GM19468 (cell line): ENCODE measurements around the gene TTC21A.
"Not testable (repeated sequence)": the region's sequence is repeated elsewhere in the genome, so short reads cannot be mapped to it uniquely, and the experiment has no call there.

ENCODE experiments used
- ATAC-seq: cut with Tn5 transposase; IDR thresholded peaks from one replicate; pipeline ENCODE4 v1.9.1; 2021; ENCODE audit warnings: mild to moderate bottlenecking, moderate library complexity, moderate number of reproducible peaks; ENCODE audit not compliant: unreplicated experiment; ENCODE audit errors: extremely low read depth

Gene TTC21A, protein sequence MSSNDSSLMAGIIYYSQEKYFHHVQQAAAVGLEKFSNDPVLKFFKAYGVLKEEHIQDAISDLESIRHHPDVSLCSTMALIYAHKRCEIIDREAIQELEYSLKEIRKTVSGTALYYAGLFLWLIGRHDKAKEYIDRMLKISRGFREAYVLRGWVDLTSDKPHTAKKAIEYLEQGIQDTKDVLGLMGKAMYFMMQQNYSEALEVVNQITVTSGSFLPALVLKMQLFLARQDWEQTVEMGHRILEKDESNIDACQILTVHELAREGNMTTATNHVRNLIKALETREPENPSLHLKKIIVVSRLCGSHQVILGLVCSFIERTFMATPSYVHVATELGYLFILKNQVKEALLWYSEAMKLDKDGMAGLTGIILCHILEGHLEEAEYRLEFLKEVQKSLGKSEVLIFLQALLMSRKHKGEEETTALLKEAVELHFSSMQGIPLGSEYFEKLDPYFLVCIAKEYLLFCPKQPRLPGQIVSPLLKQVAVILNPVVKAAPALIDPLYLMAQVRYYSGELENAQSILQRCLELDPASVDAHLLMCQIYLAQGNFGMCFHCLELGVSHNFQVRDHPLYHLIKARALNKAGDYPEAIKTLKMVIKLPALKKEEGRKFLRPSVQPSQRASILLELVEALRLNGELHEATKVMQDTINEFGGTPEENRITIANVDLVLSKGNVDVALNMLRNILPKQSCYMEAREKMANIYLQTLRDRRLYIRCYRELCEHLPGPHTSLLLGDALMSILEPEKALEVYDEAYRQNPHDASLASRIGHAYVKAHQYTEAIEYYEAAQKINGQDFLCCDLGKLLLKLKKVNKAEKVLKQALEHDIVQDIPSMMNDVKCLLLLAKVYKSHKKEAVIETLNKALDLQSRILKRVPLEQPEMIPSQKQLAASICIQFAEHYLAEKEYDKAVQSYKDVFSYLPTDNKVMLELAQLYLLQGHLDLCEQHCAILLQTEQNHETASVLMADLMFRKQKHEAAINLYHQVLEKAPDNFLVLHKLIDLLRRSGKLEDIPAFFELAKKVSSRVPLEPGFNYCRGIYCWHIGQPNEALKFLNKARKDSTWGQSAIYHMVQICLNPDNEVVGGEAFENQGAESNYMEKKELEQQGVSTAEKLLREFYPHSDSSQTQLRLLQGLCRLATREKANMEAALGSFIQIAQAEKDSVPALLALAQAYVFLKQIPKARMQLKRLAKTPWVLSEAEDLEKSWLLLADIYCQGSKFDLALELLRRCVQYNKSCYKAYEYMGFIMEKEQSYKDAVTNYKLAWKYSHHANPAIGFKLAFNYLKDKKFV (N-terminal part only)

DNA sequence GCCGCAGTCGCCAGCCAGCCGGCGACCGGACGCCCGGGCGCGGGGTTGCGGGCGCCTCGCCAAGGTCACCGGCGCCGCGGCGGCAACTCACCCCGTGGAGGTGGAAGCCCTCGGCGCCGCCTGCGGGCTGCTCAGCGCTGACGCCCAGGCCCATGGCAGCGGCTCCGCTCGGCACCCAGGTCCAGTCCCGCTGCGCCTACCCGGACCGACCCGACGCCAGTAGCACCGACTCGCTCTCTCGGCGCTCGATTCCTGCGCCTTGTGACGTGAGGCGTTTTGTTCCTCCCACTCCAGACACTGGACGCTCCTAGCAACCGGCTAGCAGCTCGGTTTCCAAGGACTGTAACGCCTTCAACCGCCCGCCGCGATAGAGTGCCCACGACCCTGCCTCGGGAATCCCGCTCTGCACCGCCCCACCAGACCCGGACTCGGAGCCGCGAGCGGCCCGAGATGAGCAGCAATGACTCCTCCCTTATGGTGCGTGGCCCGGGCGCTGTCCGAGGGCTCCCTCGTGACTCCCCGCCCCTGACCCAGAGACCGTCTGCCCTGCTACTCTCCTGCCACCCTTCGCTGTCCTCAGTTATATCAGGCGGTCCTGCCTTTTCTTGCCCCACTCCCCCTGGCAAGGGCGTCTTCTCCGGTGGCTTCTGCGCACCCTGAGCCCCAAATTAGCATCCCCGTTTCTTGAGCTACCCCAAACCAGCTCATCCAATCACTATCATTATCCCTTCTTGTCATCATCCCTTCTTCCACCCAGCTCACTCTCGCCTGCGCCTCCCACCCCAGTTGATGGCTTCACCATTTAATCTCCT is at the start of gene TTC21A, which contains the start of gene GORASP1:
Gene TTC21A (plus strand): TSS at position 293 of the 812 bp plus-strand sequence. CDS start 158 bp downstream, at position 451.
Gene GORASP1 (minus strand): TSS at position 240 of the 812 bp plus-strand sequence. CDS start 86 bp downstream, at position 154.
- no peak for ATAC-seq

DNA sequence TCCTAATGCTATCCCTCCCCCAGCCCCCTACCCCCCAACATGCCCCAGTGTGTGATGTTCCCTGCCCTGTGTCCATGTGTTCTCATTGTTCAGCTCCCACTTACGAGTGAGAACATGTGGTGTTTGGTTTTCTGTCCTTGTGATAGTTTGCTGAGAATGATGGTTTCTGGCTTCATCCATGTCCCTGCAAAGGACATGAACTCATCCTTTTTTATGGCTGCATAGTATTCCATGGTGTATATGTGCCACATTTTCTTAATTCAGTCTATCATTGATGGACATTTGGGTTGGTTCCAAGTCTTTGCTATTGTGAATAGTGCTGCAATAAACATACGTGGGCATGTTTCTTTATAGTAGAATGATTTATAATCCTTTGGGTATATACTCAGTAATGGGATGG is 46.3 kb upstream of the TTC21A start:
- ATAC-seq: not testable (repeated sequence)

DNA sequence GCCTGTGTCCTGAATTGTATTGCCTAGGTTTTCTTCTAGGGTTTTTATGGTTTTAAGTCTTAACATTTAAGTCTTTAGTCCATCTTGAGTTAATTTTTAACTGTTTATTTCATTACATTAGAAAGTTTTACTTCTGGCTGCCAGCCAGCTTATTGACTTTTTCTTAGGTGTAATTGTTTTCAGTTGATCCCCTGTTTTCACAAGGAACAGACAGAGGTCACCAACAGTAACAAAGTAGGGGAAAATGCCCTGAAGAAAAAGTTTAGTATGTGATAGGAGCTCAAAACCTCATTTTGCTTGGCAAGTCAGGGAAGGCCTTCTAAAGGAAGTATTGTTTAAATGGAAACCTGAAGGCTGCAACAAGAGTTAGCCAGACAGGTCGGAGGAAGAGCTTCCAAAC is 45.3 kb upstream of the TTC21A start:
- no peak for ATAC-seq

- ATAC-seq: no peak
Observed at GRCh38 chr3:39063143-39063542, 44.3 kb upstream of the TTC21A start.

DNA sequence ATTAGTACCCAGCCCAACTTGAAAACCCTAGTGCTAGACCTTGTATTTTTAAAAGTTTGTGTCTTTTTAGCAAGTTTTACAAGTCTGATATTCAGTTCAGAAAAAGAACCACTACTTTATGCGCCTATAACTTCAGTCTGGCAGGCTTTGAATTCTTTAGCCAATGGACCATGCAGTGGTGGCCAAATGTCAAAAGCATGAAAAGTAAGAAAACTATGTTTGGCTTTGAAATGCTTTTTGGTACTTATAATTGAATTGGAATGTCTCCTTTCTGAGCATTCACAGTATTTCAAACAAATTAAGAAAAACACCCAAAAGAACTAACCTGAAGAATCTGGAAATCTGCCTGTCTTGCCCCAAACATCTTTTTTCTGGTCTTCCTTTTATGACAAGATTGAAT is 42.8 kb upstream of the TTC21A start:
- ATAC-seq: no peak

DNA sequence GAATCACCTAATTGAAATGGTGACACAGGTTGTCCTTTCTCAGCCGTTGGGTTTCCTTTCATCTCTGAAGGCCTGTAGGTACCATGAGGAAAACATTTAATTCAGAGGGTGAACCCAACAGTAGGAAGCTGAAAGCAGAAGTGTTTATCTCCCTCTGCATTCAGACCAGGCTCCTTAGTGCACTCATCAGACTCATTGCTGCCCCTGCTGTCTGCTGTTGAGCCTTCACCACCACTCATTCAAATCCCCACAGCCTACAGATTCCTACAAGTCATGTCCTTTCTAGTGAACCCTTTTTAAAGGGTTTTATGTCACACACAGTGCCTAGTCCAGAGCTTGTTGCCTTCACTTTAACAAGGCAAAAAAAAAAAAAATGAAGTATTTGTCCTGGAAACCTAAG is 42.3 kb upstream of the TTC21A start:
- ATAC-seq: peak; percentile 85

- no peak for ATAC-seq
Observed at GRCh38 chr3:39067286-39067685, 40.2 kb upstream of the TTC21A start.

- ATAC-seq: no peak
Observed at GRCh38 chr3:39068556-39068955, 38.9 kb upstream of the TTC21A start.

DNA sequence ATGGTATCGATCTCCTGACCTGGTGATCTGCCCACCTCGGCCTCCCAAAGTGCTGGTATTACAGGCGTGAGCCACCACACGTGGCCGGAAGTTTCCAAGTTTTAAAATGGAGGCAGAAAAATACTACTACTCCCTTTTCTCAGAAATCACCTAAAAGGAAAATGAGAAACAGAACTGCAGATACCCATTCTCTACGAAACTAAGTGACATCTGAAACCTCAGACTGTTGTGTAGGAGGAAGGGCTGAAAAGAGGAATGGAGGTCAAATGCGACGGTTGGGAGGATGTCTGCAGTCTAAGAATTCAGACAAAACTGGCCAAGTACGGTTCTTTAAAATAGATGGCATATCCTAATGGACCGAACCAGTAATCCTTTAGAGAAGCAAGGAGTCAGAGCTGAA is 31.6 kb upstream of the TTC21A start:
- peak; percentile 58 for ATAC-seq

DNA sequence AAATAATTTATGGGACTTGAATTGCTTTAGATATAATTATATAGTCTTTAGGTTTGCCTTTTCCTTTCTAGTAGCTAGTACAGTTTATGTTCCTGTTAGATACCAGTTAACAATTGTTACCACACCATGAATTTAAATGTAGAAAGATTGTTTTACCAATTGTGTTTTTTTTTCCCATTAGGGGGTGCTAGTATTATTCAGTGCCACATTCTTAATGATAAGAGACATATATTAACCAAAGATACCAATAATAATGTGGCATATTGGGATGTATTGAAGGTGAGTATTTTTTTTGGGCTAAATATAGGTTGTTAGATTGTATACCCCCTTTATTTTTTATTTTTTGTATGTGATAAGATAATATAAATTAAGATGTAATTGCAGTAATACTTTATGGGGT is 27.9 kb upstream of the TTC21A start:
- ATAC-seq: no peak

- no peak for ATAC-seq
Observed at GRCh38 chr3:39080026-39080425, 27.5 kb upstream of the TTC21A start.

DNA sequence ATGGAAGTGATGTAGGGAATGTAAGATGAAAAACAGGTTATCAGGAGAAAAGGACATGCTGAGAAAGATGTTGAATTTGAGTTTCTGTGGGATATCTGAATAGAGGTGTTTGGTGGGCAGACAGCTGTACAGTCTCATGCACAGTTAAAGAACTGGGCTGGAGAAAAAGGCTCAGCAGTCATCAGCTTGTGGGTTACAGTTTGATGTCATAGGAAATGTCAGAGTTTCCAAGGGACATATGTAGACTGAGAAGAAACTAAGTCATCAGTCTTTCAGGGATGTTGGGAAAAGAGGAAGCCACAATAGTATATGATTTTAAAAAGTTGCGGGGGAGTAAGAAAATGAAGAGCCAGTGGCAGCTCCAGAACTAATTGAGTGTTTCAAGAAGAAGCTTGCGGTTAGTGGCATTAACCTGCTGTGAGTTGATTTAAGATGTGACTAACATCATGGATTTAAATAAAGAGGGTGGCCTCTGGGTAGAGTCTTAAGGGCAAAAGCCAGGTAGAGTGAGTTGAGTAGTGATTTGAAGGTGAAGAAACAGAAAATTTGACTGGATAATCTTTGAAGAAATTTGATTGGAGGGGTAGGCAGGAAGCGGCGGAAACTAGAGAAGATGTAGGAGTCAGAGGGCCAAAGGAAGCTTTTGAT is 24.7 kb upstream of the TTC21A start:
- ATAC-seq: no peak

- ATAC-seq: no peak
Observed at GRCh38 chr3:39086144-39086543, 21.3 kb upstream of the TTC21A start.

DNA sequence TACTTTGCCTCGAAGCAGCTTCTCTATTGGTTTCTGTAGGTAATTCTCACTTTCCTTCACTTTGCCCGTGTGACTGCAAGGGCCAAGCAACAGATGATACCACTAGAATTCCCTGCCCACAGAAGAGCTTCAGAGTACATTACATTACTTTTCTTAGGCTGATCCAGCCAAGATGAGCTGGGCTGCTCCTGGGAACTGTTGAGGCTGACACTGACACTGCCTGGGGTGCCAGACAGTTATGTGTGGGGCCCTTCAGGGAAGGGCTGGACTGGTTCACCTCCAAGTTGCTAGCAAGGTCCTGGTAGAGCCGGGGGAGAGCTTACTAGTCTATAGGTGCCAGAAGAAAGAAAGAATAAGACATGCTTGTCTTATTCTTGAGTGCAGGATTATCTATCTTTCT is 19.0 kb upstream of the TTC21A start:
- no peak for ATAC-seq

DNA sequence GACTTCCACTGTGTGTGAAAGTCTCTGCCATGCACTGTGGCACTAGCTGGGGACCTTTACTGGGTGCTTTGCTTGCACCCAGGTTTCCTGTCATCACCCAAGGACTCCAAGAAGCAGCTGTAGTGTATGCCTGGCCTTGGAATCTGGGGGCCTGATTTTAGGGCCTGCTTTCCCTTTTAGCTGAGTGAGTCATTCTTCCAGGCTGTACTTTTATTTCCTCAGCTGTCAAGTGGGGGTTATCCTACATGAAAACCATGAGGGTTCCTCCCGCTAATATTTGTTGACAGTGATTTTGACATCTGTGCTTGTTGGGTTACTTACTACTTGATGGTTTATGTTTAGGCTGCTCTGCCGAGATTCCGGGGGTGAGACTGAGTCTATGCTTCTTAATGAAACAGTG is 18.6 kb upstream of the TTC21A start:
- ATAC-seq: no peak

DNA sequence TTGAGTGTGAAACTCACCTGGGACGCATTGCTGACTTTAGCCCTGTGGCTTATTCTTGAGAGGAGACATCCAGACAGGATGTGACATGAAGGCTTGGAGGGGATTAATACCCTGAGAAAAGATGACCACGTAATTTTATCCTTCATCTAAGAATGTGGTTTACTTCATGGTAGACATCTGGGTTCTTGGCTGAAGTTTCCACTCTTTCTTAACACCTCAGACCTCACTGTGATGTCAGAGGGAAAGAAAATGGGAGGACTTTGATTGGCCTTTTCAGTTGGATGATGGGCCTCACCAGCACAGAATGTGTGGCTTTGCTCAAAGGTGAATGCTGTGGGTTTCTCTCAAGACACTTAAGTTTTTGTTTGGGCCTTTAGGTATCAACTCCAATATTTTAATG is 16.6 kb upstream of the TTC21A start:
- ATAC-seq: no peak

GRCh38 chr3:39094851-39095677 is 12.4 kb upstream of the TTC21A start:
- ATAC-seq: no peak

DNA sequence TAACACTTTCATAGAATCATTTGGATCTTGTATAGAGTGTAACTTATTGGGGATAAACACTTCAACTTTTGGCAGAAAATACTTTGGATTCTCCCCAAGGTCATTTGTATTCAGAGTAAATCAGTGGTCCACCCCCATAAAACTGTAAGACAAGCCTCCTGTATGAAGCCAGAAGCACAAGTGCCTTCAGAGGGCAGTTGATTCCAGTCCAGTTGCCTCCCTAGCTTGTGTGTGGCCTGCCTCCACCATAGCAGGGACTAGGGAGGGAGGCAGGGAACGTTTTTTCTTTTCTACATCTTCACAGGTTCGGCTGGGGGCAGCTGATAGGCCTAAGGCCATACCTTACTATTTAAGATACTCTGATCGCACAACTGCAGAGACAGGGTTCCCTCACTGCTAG is 11.7 kb upstream of the TTC21A start:
- ATAC-seq: no peak
